SK-MEL-5 (cell line): Measurements from ENCODE around the gene OTUD5. TPM values are rescaled to one million over a fixed set of nuclear protein-coding genes. Genes with fewer than 3 reads are reported as not detected.
"Not testable (repeated sequence)": the region's sequence is repeated elsewhere in the genome, so short reads cannot be mapped to it uniquely, and the experiment has no call there.

Experiments used
- DNase-seq: peaks from one replicate; pipeline ENCODE4 v3.0.0-alpha.2; 2016; ENCODE audit warnings: low read depth, low spot score
- in situ Hi-C: cut with HindIII; loops from 2 replicates; pipeline ENCODE4 v1.10.0; 2016; ENCODE audit warnings: low sequenced_read_pairs, high pct_unique_total_duplicates, low pct_unique_long_range_greater_than_20kb
- total RNA-seq: library from RNA; depleted of rRNA; stranded (reverse); fragments of >200 nt; shearing (Covaris generic); gene quantifications from 2 replicates; pipeline ENCODE4 v1.2.3, GENCODE V29; 2014

Gene OTUD5
- total RNA-seq, 1 experiment from 2014 or later: 22.7 TPM

DNA sequence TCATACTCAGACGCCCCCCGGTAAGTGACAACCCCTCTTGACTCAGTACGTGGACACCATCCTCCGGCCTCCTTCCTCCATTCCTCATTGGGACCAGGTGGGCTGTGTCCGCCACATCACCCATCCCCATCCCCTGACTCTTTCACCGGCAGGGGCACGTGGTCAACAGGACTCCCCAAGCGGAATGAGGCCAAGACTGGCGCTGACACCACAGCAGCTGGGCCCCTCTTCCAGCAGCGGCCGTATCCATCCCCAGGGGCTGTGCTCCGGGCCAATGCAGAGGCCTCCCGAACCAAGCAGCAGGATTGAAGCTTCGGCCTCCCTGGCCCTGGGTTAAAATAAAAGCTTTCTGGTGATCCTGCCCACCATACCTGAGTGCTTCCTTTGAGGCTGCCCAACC, 54.6 kb downstream of the OTUD5 start:
- DNase-seq: no peak
- in situ Hi-C loops: no loop called here

DNA sequence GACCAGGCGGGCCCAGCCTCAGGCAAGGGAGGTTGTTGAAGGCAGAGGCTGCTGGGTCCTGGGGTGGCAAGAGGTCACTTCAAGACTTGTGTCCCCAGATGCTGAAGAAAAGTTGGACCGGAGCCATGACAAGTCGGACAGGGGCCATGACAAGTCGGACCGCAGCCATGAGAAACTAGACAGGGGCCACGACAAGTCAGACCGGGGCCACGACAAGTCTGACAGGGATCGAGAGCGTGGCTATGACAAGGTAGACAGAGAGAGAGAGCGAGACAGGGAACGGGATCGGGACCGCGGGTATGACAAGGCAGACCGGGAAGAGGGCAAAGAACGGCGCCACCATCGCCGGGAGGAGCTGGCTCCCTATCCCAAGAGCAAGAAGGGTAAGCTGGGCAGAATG, 55.3 kb downstream of the OTUD5 start:
- no peak for DNase-seq
- in situ Hi-C loops: no loop called here

DNA sequence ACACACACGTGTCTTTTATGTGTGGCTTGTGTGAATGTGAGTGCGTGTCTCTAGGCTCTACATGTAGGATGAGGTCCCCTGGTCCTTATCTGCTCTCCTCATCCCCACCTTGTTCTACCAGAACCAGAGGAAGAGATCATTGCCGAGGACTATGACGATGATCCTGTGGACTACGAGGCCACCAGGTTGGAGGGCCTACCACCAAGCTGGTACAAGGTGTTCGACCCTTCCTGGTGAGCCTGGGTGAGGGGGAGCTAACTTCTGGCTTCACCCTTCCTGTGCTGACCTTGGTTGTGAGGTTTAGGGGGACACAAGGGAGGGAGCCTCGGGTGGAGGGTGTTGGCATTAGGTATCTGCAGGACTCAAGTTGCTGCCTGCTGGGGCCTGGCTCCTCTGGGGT, 56.3 kb downstream of the OTUD5 start:
- in situ Hi-C loops: no loop called here
- DNase-seq: no peak

DNA sequence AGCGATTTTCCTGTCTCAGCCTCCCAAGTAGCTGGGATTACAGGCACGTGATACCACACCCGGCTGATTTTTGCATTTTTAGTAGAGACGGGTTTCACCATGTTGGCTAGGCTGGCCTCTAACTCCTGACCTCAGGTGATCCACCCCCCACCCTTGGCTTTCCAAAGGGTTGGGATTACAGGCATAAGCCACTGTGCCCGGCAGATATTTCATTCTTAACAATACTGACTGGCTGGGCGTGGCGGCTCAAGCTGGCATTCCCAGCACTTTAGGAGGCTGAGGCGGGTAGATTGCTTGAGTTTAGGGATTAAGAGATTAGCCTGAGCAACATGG, 58.4 kb downstream of the OTUD5 start:
- in situ Hi-C loops: no loop called here
- no peak for DNase-seq

DNA sequence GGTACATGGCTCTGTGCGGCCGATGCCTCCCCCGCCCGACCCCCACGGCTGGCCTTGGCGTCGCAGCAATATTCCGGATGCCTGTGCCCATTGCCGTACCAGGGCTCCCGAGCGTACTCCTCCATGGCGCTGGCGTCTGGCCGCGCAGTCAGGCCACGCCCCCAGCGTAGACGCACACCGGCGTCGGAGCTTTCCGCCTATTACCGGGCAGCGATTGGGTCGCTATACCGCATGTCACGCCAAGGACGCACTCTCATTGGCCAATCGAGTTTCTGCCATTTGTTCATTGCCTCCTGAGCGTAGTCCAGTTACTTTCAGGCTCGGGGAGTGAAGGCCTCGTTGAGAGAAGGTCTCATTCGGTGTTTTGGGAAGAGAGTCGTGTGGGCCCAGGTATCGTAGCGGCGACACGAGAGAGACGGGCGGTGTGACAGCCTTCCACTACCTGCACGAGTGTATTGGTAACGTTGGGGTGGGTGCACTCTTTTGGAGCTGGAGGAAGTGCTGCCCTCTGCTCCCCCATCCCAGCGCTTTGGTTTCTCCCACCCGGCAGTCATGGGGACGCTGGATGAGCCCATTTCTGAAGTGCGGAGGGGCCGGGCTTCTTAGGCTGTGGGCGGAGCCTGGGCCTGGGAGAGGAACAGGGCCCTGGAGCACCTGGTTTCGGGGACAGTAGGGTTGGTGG, 59.6 kb downstream of the OTUD5 start, which contains the start of the genes PQBP1 and TIMM17B:
PQBP1 (plus strand) TSS at position 306 of the 682 bp plus-strand sequence. CDS start 580 bp downstream, outside the sequence.
TIMM17B (minus strand) TSS at position 144 of the 682 bp plus-strand sequence; CDS start at position 125, 19 bp downstream.
- peak; percentile 96 for DNase-seq
- in situ Hi-C loops: no loop called here

DNA sequence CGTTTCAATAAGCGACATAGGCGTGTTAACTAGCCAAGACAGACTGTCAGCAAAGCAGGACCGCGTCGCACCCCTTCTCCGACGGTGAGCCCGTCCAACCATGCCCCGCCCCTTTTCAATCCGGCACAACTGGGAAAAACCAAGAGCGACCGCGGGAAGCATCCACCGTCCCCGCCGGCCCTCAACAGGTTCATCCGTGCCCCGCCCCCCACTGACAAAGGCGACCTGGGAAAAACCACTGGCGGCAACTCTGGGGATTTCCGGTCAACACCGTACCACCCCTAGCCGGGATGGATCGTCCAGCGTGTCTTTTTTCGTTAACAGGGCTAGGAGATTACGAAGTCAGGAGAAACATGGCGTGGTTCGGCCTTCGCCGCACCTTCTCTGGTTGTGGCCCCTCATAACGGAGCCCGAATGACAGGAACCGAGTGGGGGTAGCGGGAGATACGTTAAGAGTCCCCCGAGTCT, 60.2 kb downstream of the OTUD5 start:
- DNase-seq: peak; percentile 65
- in situ Hi-C loops: no loop called here

DNA sequence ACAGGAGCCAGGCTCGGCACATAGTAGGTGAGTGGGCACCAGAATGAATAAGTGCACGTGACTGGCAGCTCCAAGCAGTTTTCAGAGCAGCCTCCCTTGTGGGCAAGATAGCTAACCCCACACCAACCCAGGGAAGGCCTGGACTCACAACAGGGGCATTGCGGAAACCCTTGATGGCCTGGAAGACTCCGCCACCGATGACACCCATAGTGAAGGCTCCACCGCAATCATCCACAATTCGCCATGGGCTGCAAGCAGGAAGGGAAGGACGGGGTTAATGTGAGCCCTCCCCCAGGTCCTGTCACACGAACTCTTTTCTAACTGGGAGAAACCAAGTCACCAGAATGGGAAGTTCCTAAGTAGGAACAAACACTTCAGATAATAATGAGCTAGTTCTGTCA, 60.8 kb downstream of the OTUD5 start:
- in situ Hi-C loops: no loop called here
- peak; percentile 29 for DNase-seq

DNA sequence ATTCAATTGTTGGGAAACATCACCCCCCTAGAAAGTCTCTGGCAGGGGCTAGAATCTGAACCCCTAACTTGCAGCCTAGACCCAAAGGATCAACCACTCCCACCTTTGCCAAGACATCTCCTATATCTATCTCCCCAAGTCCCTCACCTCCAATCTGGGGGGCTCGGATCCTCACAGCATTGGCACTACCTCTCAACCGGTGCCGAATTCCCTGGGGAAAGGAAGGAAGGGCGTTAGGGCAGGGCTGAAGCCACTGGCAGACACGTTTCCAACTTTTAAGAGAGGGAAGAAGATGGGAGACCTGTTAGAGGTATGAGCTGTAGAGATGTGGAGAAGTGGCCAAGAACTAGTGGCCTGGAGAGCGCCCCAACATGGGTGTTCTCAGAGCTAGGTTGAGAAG, 62.5 kb downstream of the OTUD5 start:
- in situ Hi-C loops: no loop called here
- DNase-seq: no peak

DNA sequence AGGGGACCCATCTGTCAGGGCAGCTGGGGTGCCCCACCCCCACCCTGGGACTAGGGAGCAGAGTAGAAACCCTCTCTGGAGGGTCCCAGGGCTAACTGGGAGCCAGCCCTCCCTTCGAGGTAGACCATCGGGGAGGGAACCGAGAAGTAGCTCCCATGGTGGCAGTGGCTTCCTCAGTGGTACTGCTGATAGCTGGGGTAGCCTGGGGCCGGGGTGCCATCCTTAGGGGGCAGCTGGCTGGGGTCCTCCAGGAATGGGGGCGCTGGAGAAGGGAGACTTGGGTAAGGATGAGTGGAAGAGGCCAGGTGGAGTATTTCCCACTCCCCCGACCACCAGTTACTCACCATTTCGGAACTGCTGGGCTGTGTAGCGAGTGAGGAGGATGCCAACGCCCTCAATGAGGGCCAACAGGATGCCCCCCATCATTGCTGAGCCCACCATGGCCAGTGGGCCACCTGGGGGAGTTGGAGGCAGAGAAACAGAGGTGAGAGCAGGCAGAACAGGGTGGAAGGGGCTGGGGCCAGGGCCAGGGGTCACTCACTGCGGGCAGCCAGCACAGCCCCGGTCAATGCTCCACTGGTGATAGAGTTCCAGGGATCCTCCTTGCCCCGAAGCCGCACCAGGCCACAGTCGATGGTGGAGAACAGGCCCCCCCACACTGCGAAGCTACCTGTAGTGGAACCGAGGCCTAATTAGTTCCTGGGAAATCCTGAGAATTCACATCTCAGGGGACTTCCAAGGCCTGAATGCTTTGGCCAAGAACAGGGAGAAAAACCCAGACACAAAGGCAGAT, 63.7 kb downstream of the OTUD5 start:
- in situ Hi-C loops: no loop called here
- no peak for DNase-seq

DNA sequence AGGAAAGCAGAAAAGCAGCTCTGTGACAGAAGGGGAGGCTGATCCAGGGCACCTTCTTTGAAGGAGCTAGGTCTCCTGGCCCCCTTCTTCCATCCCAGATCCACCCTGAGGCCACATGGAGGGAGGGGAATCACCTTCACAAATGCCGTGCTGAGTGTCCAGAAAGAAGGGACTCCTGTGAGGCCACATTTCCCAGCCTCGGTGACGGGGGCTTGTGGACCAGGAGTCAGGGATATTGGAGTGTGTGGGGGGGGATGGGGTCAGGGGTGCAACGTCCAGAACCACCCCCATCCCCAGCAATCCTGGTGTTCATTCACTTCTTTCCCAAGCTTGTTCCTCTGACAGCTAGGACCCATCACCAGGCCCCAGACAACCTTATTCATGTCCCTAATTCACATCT, 64.5 kb downstream of the OTUD5 start:
- in situ Hi-C loops: no loop called here
- no peak for DNase-seq

DNA sequence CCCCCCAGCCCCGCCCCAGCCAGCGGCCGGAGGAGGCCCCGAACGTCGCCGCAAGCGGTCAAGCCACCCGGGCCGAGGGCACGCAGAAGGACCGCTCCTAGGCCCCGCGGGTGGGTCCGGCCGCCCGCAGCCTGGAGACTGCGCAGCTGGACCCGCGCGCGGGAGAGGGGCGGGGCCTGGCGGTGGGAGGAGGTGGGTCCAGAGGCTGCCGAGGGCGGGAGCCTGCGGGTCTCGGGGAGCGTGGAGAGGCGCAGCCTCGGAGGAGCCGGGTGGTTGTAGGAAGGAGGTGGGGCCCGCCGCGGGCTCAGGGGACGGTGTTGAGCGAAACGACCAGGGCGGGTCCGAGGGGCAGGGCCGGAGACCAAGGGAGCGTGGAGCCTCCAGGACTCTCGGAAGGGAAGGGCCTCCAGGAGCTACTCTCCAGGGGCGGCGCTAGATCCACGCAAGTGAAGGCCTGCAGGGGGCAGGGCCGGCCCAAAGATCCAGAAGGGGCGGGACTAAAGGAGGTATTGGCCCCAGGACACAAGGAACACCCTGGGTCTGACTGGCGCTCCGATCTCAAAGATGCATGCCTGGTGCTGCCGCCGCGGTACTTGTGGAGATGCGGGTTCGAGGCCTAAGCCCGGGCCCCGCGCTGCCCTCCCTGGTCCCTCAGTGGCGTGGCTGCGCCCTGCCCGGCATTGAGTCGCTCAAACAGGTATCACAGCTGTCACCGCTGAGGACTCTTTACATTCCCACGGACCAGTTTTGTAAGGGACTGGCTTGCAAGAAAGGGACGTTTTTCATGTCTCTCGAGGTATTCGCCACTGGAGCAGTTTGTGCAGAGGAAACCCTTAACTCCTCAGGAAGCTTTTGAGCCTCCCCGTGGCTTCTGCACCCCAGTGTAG, 65.8 kb downstream of the OTUD5 start:
- DNase-seq: peak; percentile 89
- in situ Hi-C loops: no loop called here

DNA sequence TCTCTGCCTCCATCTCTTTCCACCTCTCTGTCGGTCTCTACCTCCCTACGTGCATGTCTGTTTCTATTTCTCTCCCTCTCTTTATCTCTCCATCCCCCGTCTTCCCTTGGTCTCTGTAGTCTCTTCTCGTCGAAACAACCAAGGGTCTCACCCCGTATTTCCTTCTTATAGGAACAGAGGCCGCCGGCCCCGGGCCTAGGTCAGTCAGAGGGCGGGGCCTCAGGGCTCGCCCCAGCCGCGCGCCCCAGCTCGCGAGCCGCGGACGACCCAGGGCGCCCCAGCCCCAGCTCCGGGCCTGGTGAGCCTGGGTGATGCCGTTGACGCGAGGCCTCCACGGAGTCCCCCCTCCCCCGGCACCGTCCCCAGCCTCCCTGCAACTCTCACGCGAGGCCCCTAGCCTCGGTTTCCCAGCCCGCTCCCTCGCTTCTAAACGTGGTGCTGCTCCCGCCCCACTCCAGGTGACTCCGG, 66.4 kb downstream of the OTUD5 start:
- in situ Hi-C loops: no loop called here

DNA sequence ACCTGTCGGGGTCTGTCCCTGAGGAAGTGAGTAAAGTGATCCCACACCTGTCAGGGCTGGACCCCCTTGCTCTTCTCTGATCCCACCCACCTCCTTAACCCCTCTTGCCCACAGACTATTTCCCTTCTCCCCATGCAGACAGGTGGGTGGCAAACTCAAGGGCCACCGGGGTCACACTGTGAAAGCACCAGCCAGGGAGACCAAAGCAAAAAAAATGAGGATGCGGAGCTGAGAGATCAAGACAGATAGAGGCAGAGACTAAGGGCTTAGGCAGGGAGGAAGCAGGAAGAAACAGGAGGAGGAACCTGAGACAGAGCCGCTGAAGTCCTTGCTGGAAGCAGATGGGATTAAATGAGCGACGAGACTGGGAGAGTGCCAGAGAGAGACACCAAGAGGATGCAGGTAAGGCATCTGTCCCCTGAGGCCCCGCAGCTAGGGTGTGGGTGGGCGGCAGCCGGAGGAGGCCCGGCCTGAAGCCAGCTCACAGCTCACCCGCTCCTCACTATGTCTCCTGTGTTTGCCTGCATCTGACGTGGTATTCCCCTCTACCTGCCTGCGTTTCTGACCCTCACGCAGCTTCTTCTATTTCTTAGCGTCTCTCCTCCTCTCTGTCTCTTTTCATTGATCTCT, 67.0 kb downstream of the OTUD5 start:
- no peak for DNase-seq
- in situ Hi-C loops: no loop called here

More for the DNA sequence above, 66.4 kb downstream of the OTUD5 start:
- DNase-seq: no peak

DNA sequence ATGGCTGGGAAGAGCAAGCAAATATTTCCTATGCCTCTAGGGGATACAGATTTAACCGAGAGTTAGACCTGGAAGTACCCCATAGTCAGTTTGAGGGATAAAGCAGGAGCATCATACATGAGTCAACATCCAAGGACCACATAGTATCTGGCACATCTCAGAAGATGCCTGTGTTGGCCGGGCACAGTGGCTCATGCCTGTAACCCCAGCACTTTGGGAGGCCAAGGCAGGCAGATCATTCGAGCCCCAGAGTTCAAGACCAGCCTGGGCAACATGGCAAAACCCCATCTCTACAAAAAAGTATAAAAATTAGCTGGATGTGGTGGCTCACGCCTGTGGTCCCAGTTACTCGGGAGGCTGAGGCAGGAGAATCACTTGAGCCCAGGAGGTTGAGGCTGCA, 70.8 kb downstream of the OTUD5 start:
- in situ Hi-C loops, DNase-seq: not testable (repeated sequence)

DNA sequence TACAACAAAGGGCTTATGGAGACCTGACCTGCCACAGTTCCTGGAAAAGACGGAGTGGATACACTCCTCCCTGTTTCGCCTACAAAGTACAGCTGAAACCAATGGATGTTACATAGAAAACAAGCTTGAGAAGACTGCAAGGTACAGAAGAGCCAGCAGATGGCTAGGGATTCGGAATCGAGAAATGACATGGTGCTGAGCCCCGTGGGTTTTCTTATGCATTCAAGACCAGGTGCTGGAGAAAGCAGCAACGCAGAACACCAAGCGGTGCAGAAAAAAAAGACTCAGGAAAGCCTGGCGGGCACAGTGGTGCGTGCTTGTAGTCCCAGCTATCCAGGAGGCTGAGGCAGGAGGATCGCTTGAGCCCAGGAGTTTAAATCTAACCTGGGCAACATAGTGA, 73.7 kb downstream of the OTUD5 start:
- DNase-seq: peak; percentile 29
- in situ Hi-C loops: no loop called here

DNA sequence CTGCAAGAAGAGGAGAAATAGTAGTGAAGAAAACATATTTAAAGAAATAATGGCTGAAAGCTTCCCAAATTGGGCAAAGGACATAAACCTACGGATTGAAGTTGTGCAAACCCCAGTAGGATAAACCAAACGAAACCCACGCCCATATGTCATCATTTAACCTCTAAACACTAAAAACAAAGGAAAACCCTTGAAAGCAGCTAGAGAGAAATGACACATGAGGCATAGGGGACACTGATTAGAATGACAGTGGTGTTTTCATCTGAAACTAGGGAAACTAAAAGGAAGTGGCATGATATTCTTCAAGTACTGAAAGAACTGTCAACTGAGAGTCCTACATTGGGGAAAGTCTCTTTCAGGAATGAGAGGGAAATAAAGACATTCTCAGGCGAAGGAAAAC, 80.5 kb downstream of the OTUD5 start:
- DNase-seq, in situ Hi-C loops: not testable (repeated sequence)
